GM18498 (cell line): Measurements from ENCODE around the gene PARP9.

Source experiments
- ATAC-seq: cut with Tn5 transposase; IDR thresholded peaks from one replicate; pipeline ENCODE4 v1.9.1; 2021; ENCODE audit warnings: mild to moderate bottlenecking, moderate library complexity; ENCODE audit not compliant: unreplicated experiment

PARP9 gene

GRCh38 chr3:122564155-122564912 lies at the start of gene PARP9, which contains the start of gene DTX3L:
Gene PARP9, minus strand, starts transcription at chr3:122564300. Its CDS starts 4,680 bp downstream, at chr3:122559620.
Gene DTX3L, plus strand, starts transcription at chr3:122564338. Its CDS starts 89 bp downstream, at chr3:122564427.
- peak; percentile 67 for ATAC-seq

- no peak for ATAC-seq
Observed at GRCh38 chr3:122612696-122613095, 48.6 kb upstream of the PARP9 start.

- peak; percentile 93 for ATAC-seq
Observed at GRCh38 chr3:122609798-122610559, 45.9 kb upstream of the PARP9 start.

GRCh38 chr3:122608916-122609315 lies 44.8 kb upstream of the PARP9 start:
- no peak for ATAC-seq

- ATAC-seq, result no peak
Observed at GRCh38 chr3:122606330-122606729, 42.2 kb upstream of the PARP9 start.

GRCh38 chr3:122603056-122603455 lies 39.0 kb upstream of the PARP9 start:
- no peak for ATAC-seq

GRCh38 chr3:122602011-122602710 lies 38.1 kb upstream of the PARP9 start:
- no peak for ATAC-seq

- ATAC-seq, result no peak
Observed at GRCh38 chr3:122598556-122598955, 34.5 kb upstream of the PARP9 start.

GRCh38 chr3:122598151-122598550 lies 34.1 kb upstream of the PARP9 start:
- no peak for ATAC-seq

GRCh38 chr3:122594025-122594424 lies 29.9 kb upstream of the PARP9 start:
- ATAC-seq, result no peak

- no peak for ATAC-seq
Observed at GRCh38 chr3:122590610-122591009, 26.5 kb upstream of the PARP9 start.

- ATAC-seq, result peak; percentile 69
Observed at GRCh38 chr3:122589297-122589696, 25.2 kb upstream of the PARP9 start.

GRCh38 chr3:122587572-122587971 lies 23.5 kb upstream of the PARP9 start:
- no peak for ATAC-seq

- ATAC-seq, result no peak
Observed at GRCh38 chr3:122586773-122587485, 22.8 kb upstream of the PARP9 start.

- ATAC-seq, result no peak
Observed at GRCh38 chr3:122586098-122586497, 22.0 kb upstream of the PARP9 start.

- ATAC-seq, result no peak
Observed at GRCh38 chr3:122582390-122582789, 18.3 kb upstream of the PARP9 start.

- no peak for ATAC-seq
Observed at GRCh38 chr3:122581622-122582021, 17.5 kb upstream of the PARP9 start.

- ATAC-seq, result no peak
Observed at GRCh38 chr3:122580470-122580869, 16.4 kb upstream of the PARP9 start.

- ATAC-seq, result no peak
Observed at GRCh38 chr3:122578069-122578740, 14.1 kb upstream of the PARP9 start.

- no peak for ATAC-seq
Observed at GRCh38 chr3:122577409-122578031, 13.4 kb upstream of the PARP9 start, which contains the start of gene PARP15. Gene PARP15, plus strand, starts transcription at chr3:122577650. Its CDS starts 18 bp downstream, at chr3:122577668.
